ENCODE results near the gene SLC25A30.

SLC25A30 gene

GRCh38 chr13:45417790-45418534, at the start of gene SLC25A30:
Gene SLC25A30 (minus strand): TSS chr13:45418373. CDS start chr13:45411425, 6,948 bp downstream.
- Histone ChIP-seq H3K36me3 (ENCODE audit: insufficient read depth, low read length) (no peaks in the 10 kb centered on the region), H3K9me3 (ENCODE audit: low read length) (no peaks in the 10 kb centered on the region), H3K4me1 (ENCODE audit: insufficient read depth, low read length) (peaks cover 9% of the 10 kb centered on the region), H2AFZ (ENCODE audit: low read depth, low read length) (peak within 1 kb of the TSS; percentile 65), H3K4me3 (ENCODE audit: low read length) (peak within 1 kb of the TSS; percentile 68), H3K27me3 (ENCODE audit: insufficient read depth, low read length) (no peaks in the 10 kb centered on the region)

- peaks cover 11% of the 10 kb centered on the region for H3K4me1 ChIP-seq (ENCODE audit: insufficient read depth, low read length)
- H3K36me3 ChIP-seq (ENCODE audit: insufficient read depth, low read length), result peaks cover 10% of the 10 kb centered on the region
- peak overlapping the region; percentile 71 for H3K4me3 ChIP-seq (ENCODE audit: low read length)
- H3K27me3 ChIP-seq (ENCODE audit: insufficient read depth, low read length), result no peaks in the 10 kb centered on the region
- H3K9me3 ChIP-seq (ENCODE audit: low read length), result peaks cover 3% of the 10 kb centered on the region
- no peak overlapping the region for H2AFZ ChIP-seq (ENCODE audit: low read depth, low read length)
Measured at GRCh38 chr13:45466359-45466758, 48.2 kb upstream of the SLC25A30 start.

GRCh38 chr13:45464687-45465453, 46.7 kb upstream of the SLC25A30 start, which contains the start of gene COG3:
Gene COG3 (plus strand): TSS chr13:45464939. CDS start chr13:45465037, 98 bp downstream.
- Histone ChIP-seq H3K4me3 (ENCODE audit: low read length) (peak within 1 kb of the TSS; percentile 71), H3K27me3 (ENCODE audit: insufficient read depth, low read length) (no peaks in the 10 kb centered on the region), H2AFZ (ENCODE audit: low read depth, low read length) (peak within 1 kb of the TSS; percentile 92), H3K4me1 (ENCODE audit: insufficient read depth, low read length) (peaks cover 11% of the 10 kb centered on the region), H3K9me3 (ENCODE audit: low read length) (no peaks in the 10 kb centered on the region), H3K36me3 (ENCODE audit: insufficient read depth, low read length) (peaks cover 10% of the 10 kb centered on the region)

- no peaks in the 10 kb centered on the region for H3K9me3 ChIP-seq (ENCODE audit: low read length)
- H3K36me3 ChIP-seq (ENCODE audit: insufficient read depth, low read length), result peaks cover 10% of the 10 kb centered on the region
Measured at GRCh38 chr13:45464141-45464686, 46.0 kb upstream of the SLC25A30 start.

GRCh38 chr13:45456196-45456972, 38.2 kb upstream of the SLC25A30 start:
- Histone ChIP-seq H3K4me3 (ENCODE audit: low read length) (no peak overlapping the region), H3K9me3 (ENCODE audit: low read length) (peaks cover 3% of the 10 kb centered on the region), H2AFZ (ENCODE audit: low read depth, low read length) (no peak overlapping the region), H3K27me3 (ENCODE audit: insufficient read depth, low read length) (no peaks in the 10 kb centered on the region), H3K4me1 (ENCODE audit: insufficient read depth, low read length) (no peaks in the 10 kb centered on the region), H3K36me3 (ENCODE audit: insufficient read depth, low read length) (no peaks in the 10 kb centered on the region)

More at GRCh38 chr13:45464141-45464686, 46.0 kb upstream of the SLC25A30 start:
- H3K4me3 ChIP-seq (ENCODE audit: low read length), result peak overlapping the region; percentile 71
- peak overlapping the region; percentile 58 for H2AFZ ChIP-seq (ENCODE audit: low read depth, low read length)
- no peaks in the 10 kb centered on the region for H3K27me3 ChIP-seq (ENCODE audit: insufficient read depth, low read length)
- peaks cover 11% of the 10 kb centered on the region for H3K4me1 ChIP-seq (ENCODE audit: insufficient read depth, low read length)

GRCh38 chr13:45454204-45454603, 36.0 kb upstream of the SLC25A30 start:
- Histone ChIP-seq H3K4me1 (ENCODE audit: insufficient read depth, low read length) (no peaks in the 10 kb centered on the region), H3K4me3 (ENCODE audit: low read length) (no peak overlapping the region), H3K9me3 (ENCODE audit: low read length) (peaks cover 3% of the 10 kb centered on the region)

GRCh38 chr13:45451282-45451681, 33.1 kb upstream of the SLC25A30 start:
- Histone ChIP-seq H3K4me3 (ENCODE audit: low read length) (no peak overlapping the region), H3K27me3 (ENCODE audit: insufficient read depth, low read length) (no peaks in the 10 kb centered on the region), H2AFZ (ENCODE audit: low read depth, low read length) (no peak overlapping the region), H3K9me3 (ENCODE audit: low read length) (no peaks in the 10 kb centered on the region), H3K36me3 (ENCODE audit: insufficient read depth, low read length) (no peaks in the 10 kb centered on the region), H3K4me1 (ENCODE audit: insufficient read depth, low read length) (no peaks in the 10 kb centered on the region)

More at GRCh38 chr13:45454204-45454603, 36.0 kb upstream of the SLC25A30 start:
- Histone ChIP-seq H3K27me3 (ENCODE audit: insufficient read depth, low read length) (no peaks in the 10 kb centered on the region), H2AFZ (ENCODE audit: low read depth, low read length) (no peak overlapping the region), H3K36me3 (ENCODE audit: insufficient read depth, low read length) (no peaks in the 10 kb centered on the region)

- Histone ChIP-seq H3K4me1 (ENCODE audit: insufficient read depth, low read length) (no peaks in the 10 kb centered on the region), H3K9me3 (ENCODE audit: low read length) (no peaks in the 10 kb centered on the region), H3K36me3 (ENCODE audit: insufficient read depth, low read length) (no peaks in the 10 kb centered on the region), H3K27me3 (ENCODE audit: insufficient read depth, low read length) (no peaks in the 10 kb centered on the region), H2AFZ (ENCODE audit: low read depth, low read length) (no peak overlapping the region), H3K4me3 (ENCODE audit: low read length) (no peak overlapping the region)
Measured at GRCh38 chr13:45448965-45449559, 30.9 kb upstream of the SLC25A30 start.

GRCh38 chr13:45447050-45447661, 29.0 kb upstream of the SLC25A30 start:
- H2AFZ ChIP-seq (ENCODE audit: low read depth, low read length), result no peak overlapping the region
- H3K27me3 ChIP-seq (ENCODE audit: insufficient read depth, low read length), result no peaks in the 10 kb centered on the region
- H3K4me3 ChIP-seq (ENCODE audit: low read length), result no peak overlapping the region
- H3K4me1 ChIP-seq (ENCODE audit: insufficient read depth, low read length), result no peaks in the 10 kb centered on the region
- no peaks in the 10 kb centered on the region for H3K36me3 ChIP-seq (ENCODE audit: insufficient read depth, low read length)
- H3K9me3 ChIP-seq (ENCODE audit: low read length), result no peaks in the 10 kb centered on the region

- peaks cover 4% of the 10 kb centered on the region for H3K4me1 ChIP-seq (ENCODE audit: insufficient read depth, low read length)
- H3K4me3 ChIP-seq (ENCODE audit: low read length), result no peak overlapping the region
- no peaks in the 10 kb centered on the region for H3K9me3 ChIP-seq (ENCODE audit: low read length)
- H2AFZ ChIP-seq (ENCODE audit: low read depth, low read length), result no peak overlapping the region
- H3K27me3 ChIP-seq (ENCODE audit: insufficient read depth, low read length), result no peaks in the 10 kb centered on the region
- no peaks in the 10 kb centered on the region for H3K36me3 ChIP-seq (ENCODE audit: insufficient read depth, low read length)
Measured at GRCh38 chr13:45446181-45446580, 28.0 kb upstream of the SLC25A30 start.

- Histone ChIP-seq H3K4me3 (ENCODE audit: low read length) (no peak overlapping the region), H3K4me1 (ENCODE audit: insufficient read depth, low read length) (peaks cover 4% of the 10 kb centered on the region), H3K9me3 (ENCODE audit: low read length) (no peaks in the 10 kb centered on the region), H3K36me3 (ENCODE audit: insufficient read depth, low read length) (no peaks in the 10 kb centered on the region), H3K27me3 (ENCODE audit: insufficient read depth, low read length) (no peaks in the 10 kb centered on the region), H2AFZ (ENCODE audit: low read depth, low read length) (no peak overlapping the region)
Measured at GRCh38 chr13:45445053-45445452, 26.9 kb upstream of the SLC25A30 start.

- no peaks in the 10 kb centered on the region for H3K27me3 ChIP-seq (ENCODE audit: insufficient read depth, low read length)
- H3K4me3 ChIP-seq (ENCODE audit: low read length), result no peak overlapping the region
- H3K36me3 ChIP-seq (ENCODE audit: insufficient read depth, low read length), result no peaks in the 10 kb centered on the region
- no peaks in the 10 kb centered on the region for H3K9me3 ChIP-seq (ENCODE audit: low read length)
- H2AFZ ChIP-seq (ENCODE audit: low read depth, low read length), result peak overlapping the region; percentile 46
- peaks cover 25% of the 10 kb centered on the region for H3K4me1 ChIP-seq (ENCODE audit: insufficient read depth, low read length)
Measured at GRCh38 chr13:45441633-45442032, 23.5 kb upstream of the SLC25A30 start.

Measured in neuron (in vitro differentiated cells).